SIG-M5 treated with dmso at 0.1 percent for 504 hours (cell line): ENCODE results near the gene GRK3.

Experiments used
- DNase-seq: peaks from one replicate; lab custom pipeline; 2025; ENCODE audit not compliant: unreplicated experiment; lab: John Stamatoyannopoulos, UW

The GRK3 gene

DNA sequence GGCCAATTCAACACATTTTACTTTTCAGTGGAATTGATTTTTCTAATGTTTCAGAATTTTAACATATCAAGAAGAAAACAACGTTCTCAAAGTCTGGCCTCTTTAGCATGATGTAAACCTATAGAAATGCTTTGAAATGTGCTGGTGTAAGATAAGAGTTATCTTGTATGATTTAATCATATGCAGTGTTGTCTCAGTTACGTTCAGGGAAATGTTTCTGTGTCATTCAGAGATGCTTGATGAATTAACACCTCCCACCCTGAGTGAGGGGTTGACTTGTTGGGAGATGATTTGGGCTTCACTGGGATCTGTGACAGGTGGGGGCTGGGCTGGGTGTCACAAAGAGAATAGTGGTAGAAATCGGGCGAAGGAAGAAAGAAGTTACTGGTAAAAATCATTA lies 161.8 kb downstream of the GRK3 start:
- DNase-seq, result no peak

DNA sequence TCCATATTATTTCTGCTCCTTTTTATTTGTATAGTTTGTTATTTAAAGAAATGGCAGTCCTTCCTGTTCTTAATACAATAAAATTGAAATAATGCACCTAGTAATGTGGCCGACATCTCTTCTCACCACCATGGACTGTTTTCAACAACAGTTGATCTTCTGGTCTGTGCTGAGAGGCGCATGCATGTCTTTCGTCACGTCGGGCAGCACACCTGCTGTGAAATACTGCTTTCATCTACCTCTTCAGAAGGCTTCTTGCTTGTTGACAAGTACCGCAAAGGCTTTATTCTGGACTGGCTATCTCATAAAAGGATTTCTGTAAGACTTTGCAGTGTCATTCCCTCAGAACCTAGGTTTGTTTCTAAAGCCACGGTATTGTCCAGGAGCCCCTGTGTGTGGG lies 163.6 kb downstream of the GRK3 start:
- DNase-seq, result no peak

DNA sequence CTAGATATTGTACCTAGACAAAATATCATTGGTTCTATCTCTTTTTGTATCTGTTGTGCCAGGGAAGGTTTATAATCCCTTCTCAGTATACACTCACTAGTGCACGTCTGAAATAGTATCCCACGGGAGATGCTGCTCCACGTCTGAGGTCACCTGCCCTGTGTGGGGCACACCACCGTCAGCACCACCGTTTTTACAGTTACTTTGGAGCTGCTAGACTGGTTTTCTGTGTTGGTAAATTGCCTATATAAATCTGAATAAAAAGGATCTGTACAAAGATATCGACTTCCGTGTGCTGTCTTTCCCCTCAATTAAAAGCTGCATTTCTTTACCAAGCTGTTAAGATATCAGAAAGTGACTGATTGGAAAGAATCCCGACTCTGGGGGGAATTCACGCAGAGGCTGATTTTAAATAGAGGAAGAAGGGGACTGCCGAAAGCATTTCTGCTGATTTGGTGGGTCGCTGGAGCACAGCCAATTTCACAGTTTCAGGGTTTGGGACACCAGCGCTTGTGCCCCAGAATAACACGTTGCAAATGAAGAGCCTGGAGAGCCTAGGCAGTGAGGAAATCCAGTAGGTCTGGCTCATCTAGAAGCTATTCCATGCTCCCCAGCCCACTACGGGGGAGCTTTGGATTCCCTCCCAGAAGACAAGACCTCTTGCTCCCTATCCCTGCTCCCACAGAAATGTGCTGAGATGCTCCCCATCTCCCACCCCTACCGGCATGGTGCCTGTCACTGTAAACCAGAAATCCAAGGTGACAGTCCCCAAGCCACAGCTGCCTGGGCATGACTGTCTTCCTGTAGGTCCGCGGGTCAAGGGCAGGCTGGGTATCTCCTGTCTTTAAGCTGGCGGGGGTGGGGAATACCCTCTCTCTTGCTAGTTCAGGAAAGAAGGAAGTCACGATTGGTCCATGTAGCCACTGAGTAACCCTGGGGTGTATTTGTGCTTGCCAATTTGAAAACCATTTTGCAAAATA lies 164.8 kb downstream of the GRK3 start:
- no peak for DNase-seq

DNA sequence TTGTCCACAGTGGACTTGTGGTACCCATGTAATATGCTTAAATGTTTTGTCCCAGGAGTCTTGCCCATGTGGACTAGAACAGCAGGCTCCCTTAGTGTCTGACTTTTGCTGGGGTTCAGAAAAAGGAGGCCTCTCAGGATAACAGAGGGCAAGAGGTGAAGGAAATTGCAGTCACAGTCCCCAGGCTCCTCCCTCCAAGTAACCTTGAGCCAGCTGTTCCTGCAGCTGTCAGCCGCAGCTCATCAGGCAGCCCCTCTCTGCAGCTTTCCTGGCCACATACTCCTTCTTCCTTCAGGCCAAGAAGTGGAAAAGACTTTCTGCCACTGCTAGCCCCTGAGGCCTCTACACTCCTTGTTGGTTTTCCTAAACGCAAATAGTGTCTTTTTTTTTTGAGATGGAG lies 171.2 kb downstream of the GRK3 start:
- DNase-seq, result no peak

DNA sequence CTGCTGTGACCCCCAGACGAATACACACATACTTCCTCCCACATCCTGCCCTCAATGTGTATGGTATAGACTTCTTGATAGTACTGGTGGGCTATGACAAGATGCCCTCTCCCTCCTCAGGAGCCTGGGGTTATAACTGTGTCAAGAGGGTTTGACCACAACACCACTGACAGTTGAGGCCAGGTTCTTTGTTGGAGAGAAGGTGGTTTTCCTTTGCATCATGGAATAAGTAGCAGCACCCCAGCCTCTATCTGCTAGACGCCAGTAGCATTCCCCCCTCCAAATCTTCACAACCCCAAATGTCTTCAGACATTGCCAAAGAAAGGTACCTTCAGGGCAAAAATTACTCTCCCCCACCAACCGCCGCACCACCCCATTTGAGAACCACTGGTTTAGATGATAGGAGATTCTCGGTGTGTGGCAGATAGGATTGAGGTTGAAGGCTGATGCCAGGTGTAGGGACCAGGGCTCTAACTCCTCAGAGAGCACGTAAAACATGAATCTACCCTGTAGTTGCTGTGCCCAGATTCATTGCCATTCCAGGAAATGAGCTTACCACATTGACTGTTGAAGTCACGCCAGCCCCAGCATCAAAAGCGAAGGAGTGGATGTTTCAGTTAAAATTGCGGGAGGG lies 172.0 kb downstream of the GRK3 start:
- DNase-seq, result no peak

GRCh38 chr22:25739659-25740344 lies 175.3 kb downstream of the GRK3 start:
- DNase-seq, result no peak

DNA sequence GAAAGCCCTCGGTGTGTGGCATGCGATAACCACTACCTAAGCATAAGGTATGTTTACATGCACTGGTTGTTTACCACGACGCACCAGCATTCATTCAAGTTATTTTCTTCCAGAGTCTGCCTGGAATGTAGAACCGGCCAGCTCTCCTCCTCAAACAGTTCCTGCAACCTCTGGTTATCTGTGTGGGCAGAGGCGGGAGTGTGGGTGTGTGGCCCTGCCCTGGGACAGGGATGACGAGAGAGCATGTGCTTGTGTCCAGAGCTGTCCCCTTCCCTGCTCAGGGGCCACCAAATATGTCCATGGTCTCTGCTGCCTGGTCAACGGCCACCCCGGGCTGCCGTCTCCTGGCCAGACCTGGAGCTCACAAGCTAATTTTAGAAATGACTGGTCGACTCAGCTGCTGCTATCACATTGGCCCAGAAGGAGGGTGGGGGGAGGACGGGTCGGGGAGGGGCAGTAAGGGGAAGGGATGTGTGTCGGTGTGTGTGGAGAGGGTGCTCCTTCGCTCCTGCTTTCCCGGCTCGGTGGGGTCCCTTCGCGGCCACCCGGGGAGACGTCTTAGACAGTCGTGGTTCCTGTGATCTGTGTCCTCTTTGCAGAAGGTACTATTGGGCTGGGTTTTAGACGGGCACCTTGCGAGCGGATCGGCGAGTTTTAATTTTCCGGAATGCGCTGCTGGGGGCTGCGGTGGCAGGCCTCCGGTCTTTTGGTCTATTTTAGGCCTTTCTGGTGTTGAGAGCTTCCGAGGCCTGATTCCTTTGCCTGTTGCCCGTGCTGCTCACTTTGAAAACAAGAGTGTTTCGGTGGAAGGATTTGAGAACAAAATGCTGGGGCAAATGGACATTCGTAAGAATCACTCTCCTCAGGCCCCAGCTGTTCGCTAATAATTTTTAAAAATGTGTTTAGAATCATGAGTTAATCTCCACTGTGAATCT lies 177.5 kb downstream of the GRK3 start, which contains the start of gene MYO18B:
Gene MYO18B, plus strand, starts transcription at position 497 of the 935 bp plus-strand sequence. CDS start 18,905 bp downstream, outside the sequence.
- DNase-seq, result no peak

GRCh38 chr22:25742918-25743708 lies 178.6 kb downstream of the GRK3 start:
- no peak for DNase-seq

DNA sequence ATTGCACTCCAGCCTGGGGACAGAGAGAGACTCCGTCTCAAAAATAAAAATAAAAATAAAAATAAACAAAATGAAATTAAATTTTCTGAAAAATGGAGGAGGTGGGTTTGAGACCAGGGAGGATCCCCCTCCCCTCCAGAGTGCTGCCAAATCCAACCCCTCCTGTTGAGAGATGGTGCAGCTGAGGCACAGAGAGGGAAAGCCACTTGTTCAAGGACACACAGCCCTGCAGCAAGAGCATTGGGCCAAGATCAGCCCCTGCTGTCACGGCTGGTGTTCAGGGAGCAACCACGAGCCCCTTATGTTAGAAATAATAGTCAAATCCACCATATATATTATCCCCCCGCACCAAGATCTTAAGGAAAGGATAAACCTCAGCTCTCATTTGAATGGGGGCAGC lies 180.2 kb downstream of the GRK3 start:
- no peak for DNase-seq

DNA sequence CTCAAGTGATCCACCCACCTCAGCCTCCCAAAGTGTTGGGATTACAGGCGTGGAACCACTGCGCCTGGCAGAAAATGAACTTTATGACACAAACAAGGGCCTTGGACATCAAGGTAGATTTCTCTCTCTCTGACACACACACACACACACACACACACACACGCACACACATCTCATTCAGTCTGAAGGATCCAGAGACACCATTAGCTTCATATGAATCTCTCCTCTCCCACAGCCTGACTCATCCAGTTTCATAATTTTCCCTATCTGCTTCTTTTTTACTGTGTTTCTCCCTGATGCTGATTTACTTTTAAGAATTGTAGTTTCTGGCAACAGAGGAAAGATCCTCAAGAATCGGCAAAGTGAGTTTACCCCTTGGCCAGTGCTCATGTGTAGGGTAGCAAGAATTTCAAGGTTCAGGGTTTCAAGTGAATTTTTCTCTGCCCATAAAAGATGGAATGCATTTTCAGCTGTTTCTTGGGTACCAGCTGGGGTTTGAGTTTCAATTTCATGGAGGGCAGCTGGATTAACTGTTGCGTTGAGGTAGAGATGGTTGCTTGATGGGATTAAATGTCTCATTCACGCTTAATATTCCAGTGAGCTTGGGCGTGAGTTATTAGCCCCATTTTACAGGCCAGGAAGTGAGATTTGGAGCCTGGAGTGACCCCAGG lies 181.0 kb downstream of the GRK3 start:
- DNase-seq, result no peak

DNA sequence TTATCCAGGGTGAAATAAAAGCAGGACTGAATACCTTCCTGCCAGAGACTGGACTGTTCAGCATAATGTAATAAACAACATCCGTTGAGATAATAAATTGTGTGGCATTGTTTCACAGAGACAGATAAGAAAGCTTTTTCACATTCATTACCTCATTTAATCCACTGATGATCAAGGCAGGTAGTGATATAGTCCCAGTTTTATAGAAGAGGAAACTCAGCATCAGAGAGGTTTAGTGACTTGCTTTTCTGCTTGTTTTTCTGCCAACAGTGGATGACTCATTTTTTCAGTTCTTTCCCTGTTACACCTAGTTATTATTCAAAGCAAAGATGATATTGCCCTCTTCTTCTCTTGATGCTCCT lies 181.5 kb downstream of the GRK3 start:
- no peak for DNase-seq

GRCh38 chr22:25747245-25747944 lies 182.9 kb downstream of the GRK3 start:
- no peak for DNase-seq

- peak; percentile 2 for DNase-seq
Measured at GRCh38 chr22:25748140-25748539, 183.7 kb downstream of the GRK3 start.

DNA sequence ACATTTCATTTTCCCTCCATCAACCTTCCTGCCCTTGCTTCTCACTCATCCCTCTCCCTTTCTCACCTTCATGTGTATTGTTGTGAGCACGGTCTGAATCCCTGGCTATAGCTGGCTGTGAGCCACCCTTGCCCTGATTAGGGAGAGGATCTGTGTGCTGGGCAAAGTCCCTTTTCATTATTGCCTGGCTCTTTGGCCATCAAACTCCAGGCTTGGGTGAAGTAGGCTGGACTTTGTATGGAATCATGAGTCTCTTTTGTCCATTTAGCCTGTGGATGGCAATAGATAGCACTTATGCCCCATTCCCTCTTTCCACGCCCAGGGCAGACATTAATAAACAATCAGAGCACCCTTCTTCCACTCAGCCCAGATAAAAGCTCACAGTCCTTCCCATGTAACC lies 184.2 kb downstream of the GRK3 start:
- no peak for DNase-seq

DNA sequence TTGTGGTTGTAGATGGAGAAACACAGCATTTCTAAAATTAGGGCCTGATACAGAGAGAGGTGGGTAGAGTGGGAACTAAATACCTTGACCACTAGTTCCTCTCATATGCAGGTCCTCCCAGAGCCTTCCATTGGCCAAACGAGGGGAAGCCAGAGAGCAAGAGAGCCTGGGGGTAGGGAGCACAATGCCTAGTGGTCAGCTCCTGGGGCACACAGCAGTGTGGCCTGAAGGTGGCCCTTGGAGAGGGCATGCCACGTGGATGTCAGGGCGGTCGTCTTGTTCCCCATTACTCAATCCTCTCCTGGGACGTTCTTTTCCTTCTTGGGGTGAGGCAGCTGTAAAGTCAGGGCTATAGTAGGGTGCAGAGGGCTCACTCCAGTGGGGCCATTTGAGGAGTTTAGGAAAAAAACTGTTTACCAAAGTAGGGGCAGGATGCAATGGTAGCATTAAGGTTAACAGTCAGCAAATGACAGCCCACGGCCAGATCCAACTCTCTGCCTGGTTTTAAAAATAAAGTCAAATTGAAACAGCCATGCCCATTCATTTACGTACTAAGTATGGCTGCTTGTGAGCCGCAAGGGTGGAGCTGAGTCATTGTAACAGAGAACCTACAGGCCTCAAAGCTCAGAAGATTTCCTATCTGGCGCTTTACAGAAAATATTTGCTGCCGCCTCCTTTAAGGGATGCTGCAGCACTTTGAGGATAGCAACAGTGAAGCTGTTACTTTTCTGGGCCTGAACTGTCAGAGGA lies 185.1 kb downstream of the GRK3 start:
- no peak for DNase-seq

DNA sequence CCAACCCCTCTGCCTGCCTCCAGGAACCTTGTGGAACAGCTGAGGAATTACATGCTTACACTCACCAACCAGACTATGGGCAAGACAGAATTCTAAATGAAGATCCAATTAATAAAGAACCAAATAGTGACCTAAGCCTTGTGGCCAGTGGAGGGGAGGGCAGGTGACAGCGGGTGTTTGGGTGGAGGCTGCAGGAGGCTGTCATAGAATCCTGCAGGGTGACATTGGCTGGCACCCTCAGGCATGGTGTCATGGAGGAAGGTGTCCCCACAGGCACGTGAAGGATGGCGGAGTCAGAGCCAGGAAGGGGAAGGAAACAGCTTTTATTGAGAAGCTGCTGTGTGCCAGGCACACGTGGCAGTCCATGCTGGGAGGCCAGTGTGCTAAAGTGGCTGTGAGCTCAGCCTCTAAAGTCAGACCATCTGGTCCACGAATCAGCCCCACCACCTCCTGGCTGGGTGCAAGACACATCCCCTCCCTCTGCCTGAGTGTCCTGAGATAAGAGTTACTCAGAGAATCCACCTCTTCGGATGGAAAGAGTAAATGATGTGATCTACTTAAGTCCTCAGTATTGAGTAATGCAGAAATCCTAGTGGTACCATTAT lies 186.2 kb downstream of the GRK3 start:
- DNase-seq, result no peak

GRCh38 chr22:25751174-25751581 lies 186.7 kb downstream of the GRK3 start:
- DNase-seq, result no peak
